ENCODE results near the gene CBY1.

CBY1 gene

DNA sequence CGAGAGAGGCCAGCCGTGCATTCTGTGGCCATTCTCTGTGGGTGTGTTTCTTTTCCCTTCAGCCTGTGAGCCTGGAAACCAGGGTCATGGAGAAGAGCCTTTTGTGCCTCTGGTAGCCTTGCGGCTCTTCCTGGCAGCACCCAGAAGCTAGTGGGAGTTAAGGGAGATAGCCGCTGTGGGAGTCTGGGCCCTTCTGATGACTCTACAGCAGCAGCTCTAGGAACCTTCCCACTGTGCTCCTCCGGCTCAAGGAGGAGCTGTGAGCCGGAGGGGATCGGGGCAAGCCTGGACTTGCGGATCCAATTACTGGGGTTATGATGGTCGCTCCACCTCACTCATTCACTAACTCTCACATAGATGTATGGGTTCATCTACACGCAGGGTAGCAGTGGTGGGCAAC lies 59.8 kb downstream of the CBY1 start:
- peaks cover 40% of the 10 kb centered on the region for H3K36me3 ChIP-seq (ENCODE audit: insufficient read depth, low read length)
- H3K9ac ChIP-seq (ENCODE audit: low read length), result no peak overlapping the region
- H3K4me3 ChIP-seq (ENCODE audit: low read depth in 1 of 2, low read length in 2 of 2), result no peak overlapping the region
- H3K27ac ChIP-seq (ENCODE audit: low read depth, low read length), result no peak overlapping the region
- peaks cover 18% of the 10 kb centered on the region for H3K4me1 ChIP-seq (ENCODE audit: insufficient read depth, low read length)
- no peaks in the 10 kb centered on the region for H3K27me3 ChIP-seq (ENCODE audit: control insufficient read depth in 1 of 2, insufficient read depth in 2 of 2, low read length in 2 of 2)
- no peaks in the 10 kb centered on the region for H3K9me3 ChIP-seq (ENCODE audit: low read length)

DNA sequence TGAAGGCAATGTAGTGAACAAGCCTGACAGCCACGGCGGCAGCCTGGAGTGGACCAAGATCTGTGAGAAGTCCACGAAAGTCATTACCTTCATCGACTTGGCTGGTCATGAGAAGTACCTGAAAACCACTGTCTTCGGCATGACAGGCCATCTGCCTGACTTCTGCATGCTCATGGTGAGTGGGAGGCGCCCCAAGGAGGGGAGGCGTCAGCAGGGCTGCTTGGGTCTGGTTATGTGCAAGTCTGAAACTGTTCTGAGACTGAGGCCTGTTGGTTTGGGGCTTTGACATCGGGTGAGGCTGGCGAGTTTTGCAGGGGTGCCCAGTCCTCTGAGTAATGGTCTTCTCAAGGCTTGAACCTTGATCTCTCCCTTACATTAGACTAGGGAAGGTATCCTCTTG lies 60.4 kb downstream of the CBY1 start:
- H3K27me3 ChIP-seq (ENCODE audit: control insufficient read depth in 1 of 2, insufficient read depth in 2 of 2, low read length in 2 of 2), result no peaks in the 10 kb centered on the region
- no peak overlapping the region for H3K9ac ChIP-seq (ENCODE audit: low read length)
- H3K36me3 ChIP-seq (ENCODE audit: insufficient read depth, low read length), result peaks cover 45% of the 10 kb centered on the region
- H3K4me1 ChIP-seq (ENCODE audit: insufficient read depth, low read length), result peaks cover 18% of the 10 kb centered on the region
- no peaks in the 10 kb centered on the region for H3K9me3 ChIP-seq (ENCODE audit: low read length)
- H3K4me3 ChIP-seq (ENCODE audit: low read depth in 1 of 2, low read length in 2 of 2), result no peak overlapping the region
- H3K27ac ChIP-seq (ENCODE audit: low read depth, low read length), result no peak overlapping the region

DNA sequence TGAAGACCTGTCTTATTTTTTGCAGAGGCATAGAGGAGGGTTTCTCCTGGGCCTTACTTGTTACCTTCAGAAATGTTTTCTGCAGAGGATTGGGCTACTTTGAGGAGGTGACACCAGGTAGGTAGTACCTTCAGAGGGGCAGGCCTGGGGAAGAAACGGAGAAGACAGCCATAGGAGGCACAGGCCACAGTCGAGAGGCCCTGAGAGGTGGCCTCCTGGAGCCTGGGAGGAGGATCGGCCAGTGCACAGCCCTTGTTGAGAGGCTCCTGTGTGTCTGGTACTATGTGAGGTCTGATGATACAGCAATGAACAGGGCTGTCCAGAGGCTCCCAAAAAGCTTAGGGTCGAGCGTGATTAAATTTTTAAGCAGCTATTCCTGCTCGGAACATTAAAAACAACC lies 60.8 kb downstream of the CBY1 start:
- Histone ChIP-seq H3K4me1 (ENCODE audit: insufficient read depth, low read length) (peaks cover 18% of the 10 kb centered on the region), H3K27ac (ENCODE audit: low read depth, low read length) (no peak overlapping the region), H3K27me3 (ENCODE audit: control insufficient read depth in 1 of 2, insufficient read depth in 2 of 2, low read length in 2 of 2) (no peaks in the 10 kb centered on the region), H3K9ac (ENCODE audit: low read length) (no peak overlapping the region), H3K4me3 (ENCODE audit: low read depth in 1 of 2, low read length in 2 of 2) (no peak overlapping the region), H3K9me3 (ENCODE audit: low read length) (no peaks in the 10 kb centered on the region), H3K36me3 (ENCODE audit: insufficient read depth, low read length) (peaks cover 47% of the 10 kb centered on the region)

DNA sequence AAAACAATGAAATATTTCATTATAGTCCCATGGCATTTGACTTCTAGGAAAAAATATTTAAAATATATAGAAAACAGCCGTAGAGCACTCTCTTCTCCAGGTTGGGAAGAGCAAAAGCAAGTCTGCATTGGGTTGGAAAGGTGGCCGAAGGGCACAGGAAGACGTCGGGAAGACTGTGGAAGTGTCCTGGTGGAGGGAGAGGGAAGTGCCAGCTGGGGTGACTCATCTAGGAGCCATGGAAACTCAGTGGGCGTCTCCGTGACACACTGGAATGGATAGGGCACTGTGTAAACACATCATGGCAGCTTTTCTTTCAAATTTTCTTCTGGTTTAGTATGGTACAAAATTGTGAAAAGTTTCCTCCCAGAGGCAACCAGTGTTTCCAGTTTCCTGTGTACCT lies 62.0 kb downstream of the CBY1 start:
- H3K4me1 ChIP-seq (ENCODE audit: insufficient read depth, low read length), result peaks cover 18% of the 10 kb centered on the region
- H3K4me3 ChIP-seq (ENCODE audit: low read depth in 1 of 2, low read length in 2 of 2), result no peak overlapping the region
- H3K9ac ChIP-seq (ENCODE audit: low read length), result no peak overlapping the region
- peaks cover 49% of the 10 kb centered on the region for H3K36me3 ChIP-seq (ENCODE audit: insufficient read depth, low read length)
- no peaks in the 10 kb centered on the region for H3K9me3 ChIP-seq (ENCODE audit: low read length)
- H3K27ac ChIP-seq (ENCODE audit: low read depth, low read length), result no peak overlapping the region
- no peaks in the 10 kb centered on the region for H3K27me3 ChIP-seq (ENCODE audit: control insufficient read depth in 1 of 2, insufficient read depth in 2 of 2, low read length in 2 of 2)

DNA sequence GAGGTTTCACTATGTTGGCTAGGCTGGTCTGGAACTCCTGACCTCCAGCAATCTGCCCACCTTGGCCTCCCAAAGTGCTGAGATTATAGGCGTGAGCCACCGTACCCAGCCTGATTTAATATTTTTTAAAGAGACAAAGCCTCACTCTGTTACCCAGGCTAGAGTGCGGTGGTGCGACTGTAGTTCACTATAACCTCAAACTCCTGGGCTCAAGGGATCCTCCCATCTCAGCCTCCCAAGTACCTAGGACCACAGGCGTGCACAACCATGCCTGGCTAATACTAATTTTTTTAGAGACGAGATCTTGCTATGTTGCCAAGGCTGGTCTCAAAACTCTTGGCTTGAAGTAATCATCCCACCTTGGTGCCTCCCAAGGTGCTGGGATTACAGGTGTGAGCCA lies 62.8 kb downstream of the CBY1 start:
- Histone ChIP-seq H3K4me3 (ENCODE audit: low read depth in 1 of 2, low read length in 2 of 2) (no peak overlapping the region), H3K27ac (ENCODE audit: low read depth, low read length) (no peak overlapping the region), H3K9ac (ENCODE audit: low read length) (no peak overlapping the region), H3K27me3 (ENCODE audit: control insufficient read depth in 1 of 2, insufficient read depth in 2 of 2, low read length in 2 of 2) (no peaks in the 10 kb centered on the region), H3K36me3 (ENCODE audit: insufficient read depth, low read length) (peaks cover 57% of the 10 kb centered on the region), H3K4me1 (ENCODE audit: insufficient read depth, low read length) (peaks cover 14% of the 10 kb centered on the region), H3K9me3 (ENCODE audit: low read length) (no peaks in the 10 kb centered on the region)

DNA sequence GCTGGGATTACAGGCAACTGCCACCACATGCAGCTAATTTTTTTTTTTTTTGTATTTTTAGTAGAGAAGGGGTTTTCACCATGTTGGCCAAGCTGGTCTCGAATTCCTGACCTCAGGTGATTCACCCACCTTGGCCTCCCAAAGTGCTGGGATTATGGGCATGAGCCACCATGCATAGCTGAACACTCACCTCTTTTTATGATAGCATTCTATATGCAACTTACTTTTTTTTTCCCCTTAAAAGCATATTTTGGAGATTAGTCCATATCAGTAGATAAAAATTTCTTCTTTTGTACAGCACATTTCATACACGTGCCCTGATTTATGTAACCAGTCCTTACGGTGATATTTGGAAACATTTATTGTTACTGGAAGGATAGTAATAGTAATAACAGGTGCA lies 63.9 kb downstream of the CBY1 start:
- H3K9me3 ChIP-seq (ENCODE audit: low read length), result no peaks in the 10 kb centered on the region

DNA sequence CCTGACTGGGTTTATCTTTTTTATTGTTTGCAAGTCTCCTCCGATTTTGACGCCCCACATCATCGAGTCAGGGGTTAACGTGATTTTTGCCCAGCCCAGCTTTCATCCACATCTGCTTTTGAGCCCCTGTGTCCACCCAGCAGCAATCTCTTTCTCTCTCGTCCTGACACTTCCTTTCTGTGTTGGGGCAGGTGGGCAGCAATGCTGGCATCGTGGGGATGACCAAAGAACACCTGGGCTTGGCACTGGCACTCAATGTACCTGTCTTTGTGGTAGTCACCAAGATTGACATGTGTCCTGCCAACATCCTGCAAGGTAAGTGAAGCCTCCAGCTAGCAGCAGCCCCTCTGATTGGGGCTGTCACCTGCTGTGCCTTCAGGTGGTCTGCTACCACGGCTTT lies 65.1 kb downstream of the CBY1 start:
- H3K4me1 ChIP-seq (ENCODE audit: insufficient read depth, low read length), result peaks cover 9% of the 10 kb centered on the region
- no peaks in the 10 kb centered on the region for H3K27me3 ChIP-seq (ENCODE audit: control insufficient read depth in 1 of 2, insufficient read depth in 2 of 2, low read length in 2 of 2)
- no peak overlapping the region for H3K4me3 ChIP-seq (ENCODE audit: low read depth in 1 of 2, low read length in 2 of 2)
- H3K9ac ChIP-seq (ENCODE audit: low read length), result no peak overlapping the region
- no peaks in the 10 kb centered on the region for H3K9me3 ChIP-seq (ENCODE audit: low read length)
- peaks cover 72% of the 10 kb centered on the region for H3K36me3 ChIP-seq (ENCODE audit: insufficient read depth, low read length)
- no peak overlapping the region for H3K27ac ChIP-seq (ENCODE audit: low read depth, low read length)

More for the DNA sequence above, 63.9 kb downstream of the CBY1 start:
- no peak overlapping the region for H3K4me3 ChIP-seq (ENCODE audit: low read depth in 1 of 2, low read length in 2 of 2)
- H3K4me1 ChIP-seq (ENCODE audit: insufficient read depth, low read length), result peaks cover 9% of the 10 kb centered on the region
- H3K27me3 ChIP-seq (ENCODE audit: control insufficient read depth in 1 of 2, insufficient read depth in 2 of 2, low read length in 2 of 2), result no peaks in the 10 kb centered on the region
- no peak overlapping the region for H3K9ac ChIP-seq (ENCODE audit: low read length)
- H3K36me3 ChIP-seq (ENCODE audit: insufficient read depth, low read length), result peaks cover 69% of the 10 kb centered on the region
- no peak overlapping the region for H3K27ac ChIP-seq (ENCODE audit: low read depth, low read length)
